COLO668 (cell line): ENCODE data around the gene CDC42SE2.
"Not testable (repeated sequence)": the region's sequence is repeated elsewhere in the genome, so short reads cannot be mapped to it uniquely, and the experiment has no call there.

Experiments used
- DNase-seq: peaks from one replicate; lab custom pipeline; 2025; ENCODE audit not compliant: unreplicated experiment; lab: John Stamatoyannopoulos, UW

CDC42SE2 gene

GRCh38 chr5:131318455-131318854, 54.6 kb downstream of the CDC42SE2 start:
- DNase-seq = no peak

GRCh38 chr5:131321066-131321465, 57.2 kb downstream of the CDC42SE2 start:
- DNase-seq = no peak

- no peak for DNase-seq
Observed at GRCh38 chr5:131322926-131323325, 59.1 kb downstream of the CDC42SE2 start.

- DNase-seq = no peak
Observed at GRCh38 chr5:131323378-131323777, 59.5 kb downstream of the CDC42SE2 start.

- no peak for DNase-seq
Observed at GRCh38 chr5:131324303-131324702, 60.5 kb downstream of the CDC42SE2 start.

GRCh38 chr5:131328536-131329285, 64.9 kb downstream of the CDC42SE2 start:
- DNase-seq = no peak

- no peak for DNase-seq
Observed at GRCh38 chr5:131329286-131329560, 65.4 kb downstream of the CDC42SE2 start.

GRCh38 chr5:131330031-131330430, 66.2 kb downstream of the CDC42SE2 start:
- DNase-seq = no peak

- DNase-seq = not testable (repeated sequence)
Observed at GRCh38 chr5:131335756-131336155, 71.9 kb downstream of the CDC42SE2 start.

- not testable (repeated sequence) for DNase-seq
Observed at GRCh38 chr5:131336801-131337200, 72.9 kb downstream of the CDC42SE2 start.

- not testable (repeated sequence) for DNase-seq
Observed at GRCh38 chr5:131337240-131338050, 73.6 kb downstream of the CDC42SE2 start.

- no peak for DNase-seq
Observed at GRCh38 chr5:131338051-131338453, 74.2 kb downstream of the CDC42SE2 start.

- not testable (repeated sequence) for DNase-seq
Observed at GRCh38 chr5:131344288-131344687, 80.4 kb downstream of the CDC42SE2 start.

- DNase-seq = not testable (repeated sequence)
Observed at GRCh38 chr5:131346204-131346603, 82.4 kb downstream of the CDC42SE2 start.

- no peak for DNase-seq
Observed at GRCh38 chr5:131353991-131354390, 90.1 kb downstream of the CDC42SE2 start.

- no peak for DNase-seq
Observed at GRCh38 chr5:131355971-131356528, 92.2 kb downstream of the CDC42SE2 start.

- no peak for DNase-seq
Observed at GRCh38 chr5:131356619-131357018, 92.8 kb downstream of the CDC42SE2 start.

- DNase-seq = no peak
Observed at GRCh38 chr5:131357739-131358561, 94.1 kb downstream of the CDC42SE2 start.

- DNase-seq = no peak
Observed at GRCh38 chr5:131361677-131362315, 97.9 kb downstream of the CDC42SE2 start.

- no peak for DNase-seq
Observed at GRCh38 chr5:131363811-131364506, 100.1 kb downstream of the CDC42SE2 start.
